ENCODE measurements around the gene PARS2. TPM values are rescaled to one million over a fixed set of nuclear protein-coding genes. Genes with fewer than 3 reads are reported as not detected.

Gene PARS2
- total and polyA plus RNA-seq, 10 donors, result 0.96 to 3.8 (median 3.1) TPM

DNA sequence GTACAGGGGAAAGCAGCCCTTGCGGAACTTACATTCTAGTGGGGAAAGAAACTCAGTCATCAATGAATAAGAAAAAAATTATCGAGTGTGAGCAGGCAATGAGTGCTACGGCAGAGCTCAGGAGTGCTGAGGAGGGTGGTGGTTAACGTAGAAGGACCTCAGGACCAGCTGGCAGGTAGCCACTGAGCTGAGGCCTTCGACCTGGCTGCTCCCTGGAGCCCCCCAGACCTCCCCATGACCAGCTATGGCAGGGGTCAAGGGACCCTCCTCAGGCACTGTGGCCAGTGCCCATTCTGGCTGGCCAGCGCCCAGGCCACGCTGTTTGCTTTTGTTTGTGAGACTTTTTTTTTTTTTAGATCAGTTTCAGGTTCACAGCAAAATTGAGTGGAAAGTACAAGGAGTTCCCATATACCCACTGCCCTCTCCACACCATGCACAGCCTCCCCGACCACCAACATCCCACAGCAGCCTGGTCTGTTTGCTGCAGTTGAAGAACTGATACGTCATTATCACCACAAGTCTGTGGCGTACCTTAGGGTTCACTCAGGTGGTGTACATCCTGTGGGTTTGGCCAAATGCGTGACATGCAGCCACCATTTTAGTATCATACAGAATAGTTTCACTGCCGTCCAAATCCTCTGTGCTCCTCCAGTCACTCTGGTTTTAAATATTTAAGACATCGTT is 48.6 kb upstream of the PARS2 start:
- WGBS, 5 donors, result 72 to 78% (median 75%) methylated on average over 13 of the region's 13 CpGs
- DNase-seq, result no peak
- intact Hi-C loops (cut with DNase I; ENCODE audit: low total_unique reads), result no loop called here
- H3K27me3 ChIP-seq (replicated peaks in 1 of 7), result peaks cover 0 to 5% (median 0%) of the 10 kb centered on the region in 7 donors
- TF ChIP-seq CTCF (IDR thresholded peaks at IDR 0.05 in 8 of 11, conservative IDR thresholded peaks at IDR 0.05 in 3 of 11) (no peak), POLR2AphosphoS5 (IDR thresholded peaks at IDR 0.05) (no peak), POLR2A (IDR thresholded peaks at IDR 0.05) (no peak)
- no peak overlapping the region for H3K27ac ChIP-seq
- H3K4me3 ChIP-seq, result no peak overlapping the region
- H3K9me3 ChIP-seq, result no peaks in the 10 kb centered on the region
- H3K36me3 ChIP-seq, result no peaks in the 10 kb centered on the region
- peaks cover 0 to 5% (median 0%) of the 10 kb centered on the region in 6 donors for H3K4me1 ChIP-seq

GRCh38 chr1:54811739-54812655 is 47.7 kb upstream of the PARS2 start:
- no peak for TF ChIP-seq POLR2A (IDR thresholded peaks at IDR 0.05)
- TF ChIP-seq POLR2AphosphoS5 (IDR thresholded peaks at IDR 0.05), result no peak
- TF ChIP-seq CTCF (IDR thresholded peaks at IDR 0.05 in 8 of 11, conservative IDR thresholded peaks at IDR 0.05 in 3 of 11), result no peak
- no peaks in the 10 kb centered on the region for H3K9me3 ChIP-seq
- intact Hi-C loops (cut with DNase I; ENCODE audit: low total_unique reads), result no loop called here
- H3K4me3 ChIP-seq, result no peak overlapping the region
- no peak for DNase-seq
- peaks cover 0 to 5% (median 0%) of the 10 kb centered on the region in 7 donors for H3K27me3 ChIP-seq (replicated peaks in 1 of 7)
- H3K27ac ChIP-seq, result no peak overlapping the region
- no peaks in the 10 kb centered on the region for H3K36me3 ChIP-seq
- WGBS, 5 donors, result 82 to 91% (median 83%) methylated on average over 15 to 18 of the region's 18 CpGs
- peaks cover 0 to 5% (median 0%) of the 10 kb centered on the region in 6 donors for H3K4me1 ChIP-seq

GRCh38 chr1:54811066-54811465 is 46.7 kb upstream of the PARS2 start:
- no peak for DNase-seq
- Histone ChIP-seq H3K9me3 (no peaks in the 10 kb centered on the region), H3K36me3 (no peaks in the 10 kb centered on the region), H3K27ac (no peak overlapping the region), H3K4me3 (no peak overlapping the region), H3K4me1 (peaks cover 0 to 5% (median 0%) of the 10 kb centered on the region in 6 donors), H3K27me3 (replicated peaks in 1 of 7) (peaks cover 0 to 5% (median 0%) of the 10 kb centered on the region in 7 donors)
- no peak for TF ChIP-seq POLR2AphosphoS5 (IDR thresholded peaks at IDR 0.05)
- no peak for TF ChIP-seq CTCF (IDR thresholded peaks at IDR 0.05 in 8 of 11, conservative IDR thresholded peaks at IDR 0.05 in 3 of 11)
- TF ChIP-seq POLR2A (IDR thresholded peaks at IDR 0.05), result no peak
- intact Hi-C loops (cut with DNase I; ENCODE audit: low total_unique reads), result no loop called here
- WGBS, 5 donors, result 88 to 91% (median 89%) methylated on average over 5 of the region's 5 CpGs
